PC-3 (cell line): ENCODE measurements around the gene MAPK4. TPM values are rescaled to one million over a fixed set of nuclear protein-coding genes. Genes with fewer than 3 reads are reported as not detected.

Experiments
- ATAC-seq: fragments of 200-7000 bp; cut with Tn5 transposase; 2 replicates; pipeline ENCODE4 v1.9.1; 2020; ENCODE audit warnings: mild to moderate bottlenecking, moderate library complexity
- BruUV-seq: library from RNA; stranded (reverse); fragments of 400-500 nt; replicated peaks from 2 replicates; lab custom pipeline; 2021; lab: Mats Ljungman, UMichigan
- CTCF ChIA-PET: fragments of 300-600 bp; sonication (Branson Sonifier 250); formaldehyde crosslinking; loops from one replicate; lab custom pipeline; 2022; ENCODE audit warnings: antibody characterized with exemption; lab: Charles Lee
- POLR2A ChIA-PET: fragments of 300-600 bp; sonication (Branson Sonifier 250); formaldehyde crosslinking; loops from one replicate; lab custom pipeline; 2022; ENCODE audit warnings: antibody characterized with exemption; ENCODE audit not compliant: unreplicated experiment; lab: Charles Lee
- DNase-seq: peaks from one replicate; pipeline ENCODE4 v3.0.0-alpha.2; 2015
- H2AFZ ChIP-seq: fragments of 300-600 bp; sonication (generic); 2 replicates; pipeline ENCODE4 v1.6.0; 2016; ENCODE audit warnings: antibody characterized with exemption, low read length
- H3F3A ChIP-seq: fragments of 300-600 bp; sonication (generic); one replicate; pipeline ENCODE4 v1.6.0; 2017; ENCODE audit warnings: antibody characterized with exemption, low read length, control low read depth, mild to moderate bottlenecking; ENCODE audit not compliant: unreplicated experiment
- H3K27ac ChIP-seq: fragments of 300-600 bp; sonication (generic); 2 replicates; pipeline ENCODE4 v1.5.1; 2016; ENCODE audit warnings: mild to moderate bottlenecking, low read length
- H3K27me3 ChIP-seq: fragments of 300-600 bp; sonication (generic); 2 replicates; pipeline ENCODE4 v1.6.1; 2016; ENCODE audit warnings: low read length, mixed read lengths
- H3K36me3 ChIP-seq: fragments of 300-600 bp; sonication (generic); 2 replicates; pipeline ENCODE4 v1.6.1; 2016; ENCODE audit warnings: low read depth, mixed run types, low read length, mixed read lengths
- H3K4me1 ChIP-seq: fragments of 300-600 bp; sonication (generic); 2 replicates; pipeline ENCODE4 v1.5.1; 2016; ENCODE audit warnings: low read length; ENCODE audit not compliant: insufficient read depth
- H3K4me2 ChIP-seq: fragments of 300-600 bp; sonication (generic); 2 replicates; pipeline ENCODE4 v1.6.0; 2016; ENCODE audit warnings: low read length
- H3K4me3 ChIP-seq: fragments of 300-600 bp; sonication (generic); 2 replicates; pipeline ENCODE4 v1.5.1; 2016; ENCODE audit warnings: mild to moderate bottlenecking, low read length, mixed read lengths
- H3K79me2 ChIP-seq: fragments of 300-600 bp; sonication (generic); 2 replicates; pipeline ENCODE4 v1.6.1; 2017; ENCODE audit warnings: low read length, mixed read lengths
- H3K9ac ChIP-seq: fragments of 300-600 bp; sonication (generic); 2 replicates; pipeline ENCODE4 v1.6.0; 2016; ENCODE audit warnings: mild to moderate bottlenecking, low read length
- H3K9me2 ChIP-seq: fragments of 300-600 bp; sonication (generic); replicated peaks from 2 replicates; pipeline ENCODE4 v1.6.1; 2016; ENCODE audit warnings: mixed run types, low read length, mixed read lengths
- H3K9me3 ChIP-seq: fragments of 300-600 bp; sonication (generic); 2 replicates; pipeline ENCODE4 v1.6.1; 2016; ENCODE audit warnings: low read length, mixed read lengths
- H4K20me1 ChIP-seq: fragments of 300-600 bp; sonication (generic); 2 replicates; pipeline ENCODE4 v1.6.1; 2016; ENCODE audit warnings: low read length, mixed read lengths
- CTCF ChIP-seq: fragments of 300-600 bp; sonication (generic); conservative IDR thresholded peaks from 2 replicates; pipeline ENCODE4 v1.5.1; 2017; ENCODE audit warnings: antibody characterized with exemption, low read depth, mild to moderate bottlenecking, low read length
- EZH2 ChIP-seq: fragments of 300-600 bp; sonication (generic); IDR thresholded peaks from one replicate; pipeline ENCODE4 v1.6.1; 2017; ENCODE audit warnings: antibody characterized with exemption, mild to moderate bottlenecking, low read length; ENCODE audit not compliant: unreplicated experiment
- EZH2phosphoT487 ChIP-seq: fragments of 300-600 bp; sonication (generic); IDR thresholded peaks from 2 replicates; pipeline ENCODE4 v1.6.1; 2018; ENCODE audit warnings: mild to moderate bottlenecking, antibody characterized with exemption, low read length, borderline replicate concordance
- intact Hi-C: fragments of 100-400 bp; cut with micrococcal nuclease; formaldehyde crosslinking; loops from 2 replicates; pipeline ENCODE4 v1.9.0; 2023
- total RNA-seq: library from RNA; depleted of rRNA; stranded (reverse); fragments of >200 nt; gene quantifications from 2 replicates; pipeline ENCODE4 v1.2.3, GENCODE V29; 2014

The MAPK4 gene
- total RNA-seq, 1 experiment from 2014 or later, result not detected

- Histone ChIP-seq H3K27me3 (no peaks in the 10 kb centered on the region), H3K4me3 (no peak overlapping the region), H3K9me3 (no peaks in the 10 kb centered on the region), H3K79me2 (no peaks in the 10 kb centered on the region), H3K9ac (no peak overlapping the region), H3K4me2 (no peak overlapping the region), H3K9me2 (no peaks in the 10 kb centered on the region), H3K27ac (no peak overlapping the region), H3K36me3 (no peaks in the 10 kb centered on the region), H2AFZ (no peak overlapping the region), H3K4me1 (no peaks in the 10 kb centered on the region), H4K20me1 (no peaks in the 10 kb centered on the region), H3F3A (no peaks in the 10 kb centered on the region)
- intact Hi-C loops, result no loop called here
- ATAC-seq (no peak), DNase-seq (no peak)
- ChIA-PET CTCF (no interaction called here), POLR2A (no interaction called here)
- TF ChIP-seq CTCF, result no peak
- no peak for TF ChIP-seq EZH2phosphoT487
- no peak for TF ChIP-seq EZH2
- no TSS peak for BruUV-seq
These were observed 161.7 kb downstream of the MAPK4 start for GRCh38 chr18:50721451-50722120.

GRCh38 chr18:50722311-50722710 is 162.4 kb downstream of the MAPK4 start:
- Histone ChIP-seq H4K20me1 (no peaks in the 10 kb centered on the region), H3K27me3 (no peaks in the 10 kb centered on the region), H3K4me1 (no peaks in the 10 kb centered on the region), H3F3A (no peaks in the 10 kb centered on the region), H3K27ac (no peak overlapping the region), H3K36me3 (no peaks in the 10 kb centered on the region), H3K9ac (no peak overlapping the region), H2AFZ (no peak overlapping the region), H3K4me2 (no peak overlapping the region), H3K9me2 (no peaks in the 10 kb centered on the region), H3K4me3 (no peak overlapping the region), H3K9me3 (no peaks in the 10 kb centered on the region), H3K79me2 (no peaks in the 10 kb centered on the region)
- TF ChIP-seq CTCF, result no peak
- no peak for TF ChIP-seq EZH2phosphoT487
- no peak for TF ChIP-seq EZH2
- DNase-seq, result no peak
- CTCF ChIA-PET, result no interaction called here
- POLR2A ChIA-PET, result no interaction called here
- intact Hi-C loops, result no loop called here
- ATAC-seq, result no peak
- no TSS peak for BruUV-seq

GRCh38 chr18:50724751-50725151 is 164.9 kb downstream of the MAPK4 start:
- H3K9me3 ChIP-seq, result no peaks in the 10 kb centered on the region
- DNase-seq, result no peak
- no peak overlapping the region for H3K4me2 ChIP-seq
- TF ChIP-seq EZH2 (no peak), EZH2phosphoT487 (no peak), CTCF (no peak)
- H2AFZ ChIP-seq, result no peak overlapping the region
- H3K27me3 ChIP-seq, result no peaks in the 10 kb centered on the region
- no peaks in the 10 kb centered on the region for H3K9me2 ChIP-seq
- H3K4me1 ChIP-seq, result no peaks in the 10 kb centered on the region
- intact Hi-C loops, result no loop called here
- no peaks in the 10 kb centered on the region for H3K79me2 ChIP-seq
- ATAC-seq, result no peak
- H3K4me3 ChIP-seq, result no peak overlapping the region
- H3K36me3 ChIP-seq, result no peaks in the 10 kb centered on the region
- BruUV-seq, result no TSS peak
- H3K27ac ChIP-seq, result no peak overlapping the region
- no peaks in the 10 kb centered on the region for H3F3A ChIP-seq
- CTCF ChIA-PET, result no interaction called here
- H4K20me1 ChIP-seq, result no peaks in the 10 kb centered on the region
- H3K9ac ChIP-seq, result no peak overlapping the region
- POLR2A ChIA-PET, result no interaction called here
